HG03521 (cell line): Measurements from ENCODE around the gene MED23.
A peak's percentile ranks its signal among the peaks of the same experiment; 100 is the strongest.

Source experiments
- ATAC-seq: cut with Tn5 transposase; IDR thresholded peaks from one replicate; pipeline ENCODE4 v1.9.1; 2021; ENCODE audit warnings: mild to moderate bottlenecking, moderate library complexity; ENCODE audit not compliant: unreplicated experiment

The MED23 gene, protein sequence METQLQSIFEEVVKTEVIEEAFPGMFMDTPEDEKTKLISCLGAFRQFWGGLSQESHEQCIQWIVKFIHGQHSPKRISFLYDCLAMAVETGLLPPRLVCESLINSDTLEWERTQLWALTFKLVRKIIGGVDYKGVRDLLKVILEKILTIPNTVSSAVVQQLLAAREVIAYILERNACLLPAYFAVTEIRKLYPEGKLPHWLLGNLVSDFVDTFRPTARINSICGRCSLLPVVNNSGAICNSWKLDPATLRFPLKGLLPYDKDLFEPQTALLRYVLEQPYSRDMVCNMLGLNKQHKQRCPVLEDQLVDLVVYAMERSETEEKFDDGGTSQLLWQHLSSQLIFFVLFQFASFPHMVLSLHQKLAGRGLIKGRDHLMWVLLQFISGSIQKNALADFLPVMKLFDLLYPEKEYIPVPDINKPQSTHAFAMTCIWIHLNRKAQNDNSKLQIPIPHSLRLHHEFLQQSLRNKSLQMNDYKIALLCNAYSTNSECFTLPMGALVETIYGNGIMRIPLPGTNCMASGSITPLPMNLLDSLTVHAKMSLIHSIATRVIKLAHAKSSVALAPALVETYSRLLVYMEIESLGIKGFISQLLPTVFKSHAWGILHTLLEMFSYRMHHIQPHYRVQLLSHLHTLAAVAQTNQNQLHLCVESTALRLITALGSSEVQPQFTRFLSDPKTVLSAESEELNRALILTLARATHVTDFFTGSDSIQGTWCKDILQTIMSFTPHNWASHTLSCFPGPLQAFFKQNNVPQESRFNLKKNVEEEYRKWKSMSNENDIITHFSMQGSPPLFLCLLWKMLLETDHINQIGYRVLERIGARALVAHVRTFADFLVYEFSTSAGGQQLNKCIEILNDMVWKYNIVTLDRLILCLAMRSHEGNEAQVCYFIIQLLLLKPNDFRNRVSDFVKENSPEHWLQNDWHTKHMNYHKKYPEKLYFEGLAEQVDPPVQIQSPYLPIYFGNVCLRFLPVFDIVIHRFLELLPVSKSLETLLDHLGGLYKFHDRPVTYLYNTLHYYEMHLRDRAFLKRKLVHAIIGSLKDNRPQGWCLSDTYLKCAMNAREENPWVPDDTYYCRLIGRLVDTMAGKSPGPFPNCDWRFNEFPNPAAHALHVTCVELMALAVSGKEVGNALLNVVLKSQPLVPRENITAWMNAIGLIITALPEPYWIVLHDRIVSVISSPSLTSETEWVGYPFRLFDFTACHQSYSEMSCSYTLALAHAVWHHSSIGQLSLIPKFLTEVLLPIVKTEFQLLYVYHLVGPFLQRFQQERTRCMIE (N-terminal part only)

DNA sequence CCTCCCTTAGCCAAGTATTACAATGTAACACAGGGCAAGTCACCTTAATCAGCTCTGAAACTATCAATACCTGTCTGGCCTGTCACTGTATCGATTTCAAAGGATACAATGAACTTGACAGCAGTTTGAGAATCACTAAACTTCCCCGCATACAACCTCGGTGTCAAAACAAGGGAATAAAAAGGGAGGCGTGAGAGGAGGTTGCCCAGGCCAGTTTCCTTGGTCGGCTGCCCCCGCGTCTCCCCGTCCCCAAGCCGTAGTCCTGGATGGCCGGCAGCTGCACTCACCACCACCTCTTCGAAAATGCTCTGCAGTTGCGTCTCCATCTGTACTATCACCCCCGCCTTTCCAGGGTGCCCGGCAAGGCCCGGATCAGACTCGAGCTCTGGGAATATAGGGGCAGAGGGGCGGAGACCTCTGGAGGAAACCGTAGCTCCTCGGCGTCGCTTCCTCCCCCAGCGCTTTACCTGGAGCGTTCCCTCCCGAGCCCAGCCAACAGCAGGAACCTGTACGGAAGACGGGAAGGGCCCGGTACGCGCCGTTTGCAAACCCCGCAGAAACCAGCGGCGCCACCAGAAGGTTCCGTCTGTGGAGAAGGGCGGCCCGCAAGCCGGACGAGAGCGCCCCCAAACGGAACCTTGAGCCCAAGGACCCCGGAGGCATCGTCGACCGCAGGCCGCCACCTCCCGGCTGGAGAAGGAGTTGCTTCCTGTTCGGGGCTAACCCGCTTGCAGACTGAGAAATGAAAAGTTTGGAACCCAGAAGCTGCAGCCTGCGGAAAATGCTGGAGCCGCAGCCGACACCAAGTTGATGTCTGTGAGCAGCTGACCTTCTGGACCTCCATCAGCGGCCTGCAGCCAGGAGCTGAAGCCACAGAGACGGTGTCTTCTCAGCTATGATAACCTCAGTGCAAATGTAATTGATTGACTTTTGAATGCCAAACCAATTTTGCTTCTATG, at the start of gene MED23:
Gene MED23, minus strand, starts transcription at position 519 of the 959 bp plus-strand sequence. Its CDS starts 193 bp downstream, at position 326.
- peak; percentile 96 for ATAC-seq

DNA sequence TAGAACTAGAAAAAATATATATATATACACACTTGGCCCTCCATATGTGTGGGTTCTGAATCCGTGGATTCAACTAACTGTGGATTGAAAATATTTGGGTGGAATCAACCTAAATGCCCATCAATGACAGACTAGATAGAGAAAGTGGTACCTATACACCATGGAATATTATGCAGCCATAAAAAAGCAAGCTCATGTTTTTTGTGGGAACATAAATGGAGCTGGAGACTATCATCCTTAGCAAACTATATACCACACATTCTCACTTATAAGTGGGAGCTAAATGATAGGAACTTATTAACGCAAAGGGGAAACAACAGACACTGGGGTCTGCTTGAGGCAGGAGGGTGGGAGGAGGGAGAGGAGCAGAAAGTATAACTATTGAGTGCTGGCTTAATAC, 45.1 kb upstream of the MED23 start:
- no peak for ATAC-seq

DNA sequence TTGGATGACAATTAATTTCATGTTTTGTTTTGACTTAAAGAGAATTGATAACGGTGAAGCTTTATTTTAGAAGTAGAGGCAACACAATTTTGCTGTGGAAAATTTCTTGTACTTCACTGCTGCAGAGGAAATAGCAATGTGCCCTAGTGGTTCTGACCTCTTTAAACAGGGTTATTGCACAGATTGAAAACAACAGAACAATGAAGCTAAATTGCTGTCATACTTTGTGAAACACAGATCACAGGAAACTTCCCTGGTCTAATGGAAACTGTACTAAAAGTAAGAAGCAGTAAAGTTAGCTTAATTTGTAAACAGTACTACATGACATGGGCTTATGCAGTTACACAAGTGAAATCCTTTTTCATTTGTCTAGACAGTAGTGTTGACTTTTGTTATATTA, 41.8 kb upstream of the MED23 start:
- no peak for ATAC-seq

DNA sequence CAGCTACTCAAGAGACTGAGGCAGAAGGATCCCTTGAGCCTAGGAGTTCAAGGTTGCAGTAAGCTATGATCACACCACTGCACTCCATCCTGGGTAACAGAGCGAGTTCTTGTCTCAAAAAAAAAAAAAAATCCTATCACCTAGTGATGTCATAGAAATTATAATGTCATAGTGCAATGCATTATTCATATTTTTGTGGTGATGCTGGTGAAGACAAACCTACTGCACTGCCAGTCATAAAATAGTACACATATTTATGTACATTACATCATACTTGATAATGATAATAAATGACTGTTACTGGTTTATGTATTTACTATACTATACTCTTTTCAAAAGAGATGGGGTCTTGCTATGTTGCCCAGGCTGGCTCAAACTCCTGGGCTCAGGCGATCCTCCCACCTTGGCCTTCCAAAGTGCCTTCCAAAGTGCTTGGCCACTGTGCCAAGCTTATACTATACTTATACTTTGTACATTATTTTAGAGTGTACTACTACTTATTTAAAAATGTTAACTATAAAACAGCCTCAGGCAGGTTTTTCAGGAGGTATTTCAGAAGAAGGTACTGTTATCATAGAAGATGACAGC, 35.6 kb upstream of the MED23 start:
- ATAC-seq, result no peak

DNA sequence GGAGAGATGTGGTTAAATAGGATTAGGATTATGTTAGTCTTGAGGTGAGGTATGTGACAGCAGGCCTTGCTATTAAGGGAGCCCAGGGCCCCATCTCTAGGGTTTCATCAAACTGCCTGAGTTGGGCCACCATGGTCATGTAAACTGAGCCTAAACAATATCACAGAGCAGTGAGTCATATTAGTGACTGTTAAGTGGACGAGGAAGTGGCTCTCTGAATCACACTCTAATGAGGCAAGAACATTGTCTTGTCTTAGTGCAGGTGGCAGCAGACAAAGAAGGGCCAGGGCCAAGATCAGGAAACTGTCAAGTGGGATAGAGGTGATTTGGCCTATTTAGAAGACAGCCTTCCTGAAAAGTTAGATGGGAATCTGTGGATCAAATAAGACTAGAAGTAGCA, 32.2 kb upstream of the MED23 start:
- no peak for ATAC-seq

DNA sequence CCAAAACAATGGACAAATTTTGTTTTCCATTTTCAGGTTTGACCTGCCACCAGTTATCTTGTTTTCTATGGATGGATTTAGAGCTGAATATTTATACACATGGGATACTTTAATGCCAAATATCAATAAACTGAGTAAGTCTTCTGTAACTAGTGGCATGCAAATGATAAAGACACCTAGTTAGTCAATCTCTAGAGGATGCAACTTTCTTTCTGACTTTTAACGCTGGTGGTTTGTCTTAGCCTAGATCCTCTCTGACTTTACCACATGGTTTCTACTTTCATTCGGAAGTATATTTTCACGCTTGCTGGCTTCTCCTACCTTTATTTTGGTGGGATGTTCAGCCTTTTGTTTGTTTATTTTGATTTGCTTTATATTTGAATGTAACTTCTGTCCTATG, 30.2 kb upstream of the MED23 start:
- no peak for ATAC-seq

DNA sequence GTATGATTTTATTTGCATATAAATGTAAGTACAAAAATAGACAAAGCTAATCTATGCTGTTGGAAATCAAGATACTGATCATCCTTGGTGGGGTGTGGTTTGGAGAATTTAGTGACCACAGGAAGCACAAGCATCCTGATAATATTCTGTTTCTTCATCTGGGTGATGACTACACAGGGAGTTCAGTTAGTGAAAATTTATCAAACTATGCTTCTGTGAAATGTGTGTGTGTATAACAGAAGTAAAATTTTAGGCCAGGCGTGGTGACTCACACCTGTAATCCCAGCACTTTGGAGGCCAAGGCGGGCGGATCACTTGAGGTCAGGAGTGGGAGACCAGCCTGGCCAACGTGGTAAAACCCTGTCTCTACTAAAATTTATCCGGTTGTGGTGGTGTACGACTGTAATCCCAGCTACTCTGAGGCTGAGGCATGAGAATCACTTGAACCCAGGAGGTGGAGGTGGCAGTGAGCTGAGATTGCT, 29.6 kb upstream of the MED23 start:
- ATAC-seq, result no peak

DNA sequence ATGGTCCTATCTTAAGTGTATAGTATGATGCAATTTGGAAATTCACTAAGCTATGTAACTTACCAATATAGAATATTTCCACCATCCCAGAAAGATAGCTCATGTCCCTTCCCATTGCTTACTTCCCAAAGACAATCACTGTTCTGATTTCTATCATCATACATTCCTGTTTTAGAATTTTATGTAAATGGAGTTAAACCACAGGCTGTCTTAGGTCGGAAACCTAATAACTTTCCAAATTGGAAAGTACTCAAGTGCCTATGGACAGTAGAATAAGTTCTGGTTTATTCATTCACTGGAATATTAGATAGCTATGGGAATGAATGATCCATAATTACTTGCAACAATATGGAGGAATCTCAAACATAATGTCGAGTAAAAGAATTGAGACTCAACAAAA, 29.2 kb upstream of the MED23 start:
- no peak for ATAC-seq

DNA sequence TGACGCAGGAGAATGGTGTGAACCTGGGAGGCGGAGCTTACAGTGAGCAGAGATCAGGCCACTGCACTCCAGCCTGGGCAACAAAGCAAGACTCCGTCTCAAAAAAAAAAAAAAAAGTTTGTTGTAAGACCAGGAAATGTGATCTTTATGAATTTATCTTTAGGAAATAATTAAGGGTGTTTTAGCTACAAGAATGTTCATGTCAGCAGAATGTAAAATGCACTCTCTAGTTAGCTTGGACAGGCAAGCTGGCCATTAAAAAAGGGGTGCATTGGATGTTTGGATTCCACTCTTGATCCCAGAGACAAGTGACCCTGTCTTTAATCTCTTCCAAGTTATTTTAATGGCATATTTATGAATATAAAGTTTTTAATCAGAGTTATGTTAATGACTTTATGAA, 28.6 kb upstream of the MED23 start:
- no peak for ATAC-seq

DNA sequence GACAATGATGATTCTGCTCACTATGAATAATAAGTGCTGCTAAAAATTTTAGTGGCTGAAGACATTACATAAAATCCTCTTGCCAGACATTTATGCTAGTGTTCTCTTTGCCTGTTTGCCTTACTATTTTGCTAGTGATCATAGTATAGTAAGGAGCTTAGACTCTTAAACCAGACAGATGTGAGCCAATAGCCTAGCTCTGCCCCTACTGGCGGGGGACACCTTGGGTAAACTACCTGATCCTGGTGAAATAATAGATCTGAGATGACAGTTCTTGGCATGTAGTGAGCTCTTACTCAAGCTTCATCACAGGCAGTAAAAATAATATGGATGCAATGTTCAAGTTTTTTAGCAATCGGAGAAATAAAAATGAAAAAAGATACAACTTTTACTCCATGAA, 27.9 kb upstream of the MED23 start:
- ATAC-seq, result no peak

DNA sequence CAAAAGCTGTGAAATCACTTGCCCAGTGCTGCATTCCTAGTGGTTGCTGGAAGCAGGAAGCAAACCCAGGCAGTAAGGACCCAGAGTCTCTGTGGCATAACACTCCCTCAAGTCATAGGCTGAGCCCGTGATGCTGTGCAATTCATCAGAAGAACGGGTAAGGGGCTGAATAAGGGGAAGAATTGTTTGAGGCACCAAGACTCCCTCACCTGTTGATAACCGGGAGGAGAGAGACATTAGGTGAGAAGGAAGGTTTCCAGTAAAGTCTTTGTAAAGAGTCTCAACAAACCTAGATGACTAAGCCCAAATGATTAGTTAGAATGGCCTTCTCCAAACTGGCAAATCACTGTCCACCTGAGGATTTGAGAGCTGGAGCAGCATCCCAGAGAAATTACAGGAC, 27.3 kb upstream of the MED23 start:
- ATAC-seq, result no peak

DNA sequence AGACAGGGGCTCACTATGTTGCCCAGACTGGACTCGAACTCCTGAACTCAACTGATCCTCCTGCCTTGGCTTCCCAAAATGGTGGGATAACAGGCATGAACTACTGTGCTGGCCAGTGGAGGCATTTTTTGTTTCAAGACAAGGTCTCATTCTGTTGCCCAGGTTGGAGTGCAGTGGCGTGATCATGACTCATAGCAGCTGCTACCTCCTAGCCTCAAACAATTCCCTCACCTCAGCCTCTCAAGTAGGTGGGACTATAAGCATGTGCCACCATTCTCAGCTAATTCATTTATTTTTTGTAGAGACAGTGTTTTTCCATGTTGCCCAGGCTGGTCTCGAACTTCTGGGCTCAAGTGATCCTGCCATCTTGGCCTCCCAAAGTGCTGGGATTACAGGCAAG, 26.3 kb upstream of the MED23 start:
- no peak for ATAC-seq

DNA sequence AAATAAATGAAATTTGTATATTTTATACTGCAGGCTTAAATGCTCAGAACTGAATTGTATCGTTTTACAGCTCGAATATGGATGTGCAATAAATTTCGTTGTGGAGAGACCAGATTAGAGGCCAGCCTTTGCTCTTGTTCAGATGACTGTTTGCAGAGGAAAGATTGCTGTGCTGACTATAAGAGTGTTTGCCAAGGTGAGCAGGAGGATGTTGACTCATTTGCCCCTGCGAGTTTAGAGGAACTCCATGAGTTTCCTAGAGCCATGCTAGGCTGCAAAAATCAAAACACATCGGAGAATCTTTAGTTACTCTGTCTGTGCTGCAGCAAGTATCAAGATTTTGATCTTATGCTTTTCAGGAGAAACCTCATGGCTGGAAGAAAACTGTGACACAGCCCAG, 24.4 kb upstream of the MED23 start:
- ATAC-seq, result no peak

DNA sequence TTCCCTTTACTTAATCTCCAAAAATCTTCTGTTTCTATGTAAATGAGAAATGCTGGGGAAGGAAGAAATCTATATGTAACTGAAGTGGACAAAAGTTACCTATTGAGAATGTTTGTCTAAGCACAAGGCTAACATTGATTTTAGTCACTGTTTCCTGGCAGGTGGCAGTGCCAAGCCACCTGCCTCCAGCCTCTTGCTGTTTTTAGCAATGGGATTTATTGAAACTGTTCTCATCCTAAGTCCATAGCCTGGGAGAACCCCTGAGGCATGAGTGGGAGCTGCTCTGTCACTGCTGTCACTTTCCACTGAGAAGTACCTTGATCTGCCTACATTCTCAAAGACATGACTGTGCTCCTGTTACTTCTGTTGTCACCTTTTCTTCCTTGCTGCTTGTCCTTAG, 23.7 kb upstream of the MED23 start:
- no peak for ATAC-seq

DNA sequence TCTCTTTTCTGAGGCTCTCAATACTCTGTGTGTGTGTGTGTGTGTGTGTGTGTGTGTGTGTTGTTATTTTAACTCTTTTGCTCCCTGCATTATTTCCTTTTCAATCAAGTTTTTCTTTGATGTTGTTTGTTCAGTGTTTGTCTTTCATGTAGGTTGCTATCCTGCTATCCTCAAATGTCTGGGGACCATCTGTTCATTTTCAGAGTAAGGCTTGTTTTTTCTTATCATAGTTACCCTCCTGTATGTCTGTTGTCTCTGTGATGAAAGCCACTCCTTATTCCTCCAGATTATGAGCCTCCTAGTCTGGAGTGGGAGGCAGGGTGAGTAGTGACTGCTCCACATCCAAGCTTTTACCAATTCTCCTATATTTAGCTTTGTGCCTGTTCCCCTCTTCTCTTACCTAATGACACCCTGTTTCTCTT, 18.2 kb upstream of the MED23 start:
- no peak for ATAC-seq

DNA sequence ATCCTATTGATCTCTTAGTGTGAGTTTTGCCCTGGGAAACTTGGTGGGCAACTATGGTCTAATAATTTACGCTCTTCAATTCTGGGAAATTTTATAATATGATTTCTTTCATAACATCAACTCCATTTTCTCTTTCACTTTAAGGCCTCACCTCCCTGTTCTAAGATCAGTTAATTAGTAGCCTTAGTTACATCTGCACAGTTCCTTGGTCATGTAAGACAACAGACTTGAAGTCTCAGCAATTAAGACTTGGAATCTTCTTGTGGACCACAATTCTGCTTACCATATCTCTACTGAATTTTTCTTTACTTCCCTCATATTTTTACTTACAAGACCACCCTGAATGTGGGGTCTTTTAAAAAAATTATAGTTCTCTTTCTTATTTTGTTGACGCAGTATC, 17.8 kb upstream of the MED23 start:
- no peak for ATAC-seq

DNA sequence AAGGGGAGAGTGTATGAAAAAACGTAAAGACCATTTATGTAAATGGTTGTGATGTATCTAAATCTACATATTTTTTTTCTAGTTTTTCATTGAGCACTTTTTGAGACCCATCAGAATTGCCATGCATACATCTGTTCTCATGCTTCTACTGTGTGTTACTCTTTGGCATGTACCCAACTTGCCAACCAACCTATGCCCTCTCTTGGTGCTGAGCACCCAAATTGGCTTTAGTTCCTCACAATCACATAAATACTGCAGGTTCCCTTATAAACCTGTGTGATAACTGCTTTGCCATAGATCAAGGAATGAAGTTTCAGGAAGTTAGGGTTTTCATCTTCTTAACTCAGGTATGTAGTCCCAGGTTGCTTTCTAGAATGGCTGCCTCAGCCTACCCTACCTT, 16.9 kb upstream of the MED23 start:
- ATAC-seq, result no peak

DNA sequence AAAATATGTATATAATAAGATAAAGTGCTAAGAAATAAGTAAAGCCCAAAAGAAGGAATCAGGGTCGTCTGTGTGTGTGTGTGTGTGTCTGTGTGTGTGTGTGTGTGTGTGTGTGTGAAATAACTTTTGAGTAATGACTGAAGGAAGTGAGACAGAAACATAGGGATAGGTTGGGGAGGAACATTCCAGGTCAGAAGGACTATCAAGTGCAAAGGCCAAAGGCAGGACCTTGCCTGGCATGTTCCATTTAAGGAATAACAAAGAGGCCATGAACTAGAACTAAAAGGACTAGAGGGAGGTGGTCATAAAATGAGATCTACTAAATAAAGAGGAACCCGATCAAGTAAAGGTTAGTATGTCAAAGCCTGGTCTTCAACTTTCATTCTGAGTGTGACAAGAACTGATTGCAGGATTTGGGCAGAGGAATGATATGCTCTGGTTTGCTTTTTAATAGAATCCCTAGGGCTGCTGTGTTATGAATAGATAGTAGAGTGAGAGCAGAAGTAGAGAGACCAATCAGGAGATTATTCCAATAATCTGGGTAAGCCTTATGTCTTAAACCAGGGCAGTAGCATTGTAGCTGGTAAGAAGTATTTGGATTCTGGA, 15.9 kb upstream of the MED23 start:
- ATAC-seq, result no peak

DNA sequence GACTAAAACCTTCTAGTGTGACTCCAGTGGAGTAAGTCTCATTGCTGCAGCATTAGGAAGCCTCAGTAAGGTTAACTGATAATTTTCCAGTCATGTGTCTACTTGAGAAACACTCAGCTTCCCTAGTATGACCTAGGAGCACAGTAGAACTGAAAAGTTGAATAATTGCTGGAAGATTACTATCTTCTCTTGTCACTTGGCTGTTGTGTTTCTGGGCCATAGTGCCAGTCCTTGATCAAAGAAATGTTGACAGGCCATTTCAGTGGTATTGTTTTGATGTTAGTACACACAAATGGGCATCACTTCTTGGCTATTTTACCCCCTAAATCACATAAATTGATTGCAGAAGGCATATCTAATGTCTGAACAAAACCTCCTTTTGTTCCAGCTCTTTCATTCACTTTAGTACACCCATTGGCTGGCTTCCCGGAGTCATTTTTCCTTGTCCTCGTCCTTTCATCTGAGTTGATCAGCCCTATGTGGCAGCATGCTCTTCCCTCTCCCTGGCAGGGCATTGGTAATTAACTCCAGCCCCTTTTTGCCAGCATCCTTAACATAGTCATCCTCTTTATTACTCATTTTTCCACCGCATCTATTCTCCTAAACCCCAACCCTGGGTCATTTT, 15.1 kb upstream of the MED23 start:
- no peak for ATAC-seq
